Measurements from ENCODE around the gene GOLGA6L2.

The GOLGA6L2 gene

GRCh38 chr15:23397779-23398178 is 49.3 kb downstream of the GOLGA6L2 start:
- no peak for TF ChIP-seq CTCF (conservative IDR thresholded peaks at IDR 0.05; ENCODE audit: low read depth, low read length)
- no peak for DNase-seq (ENCODE audit: low read depth)
- no peak overlapping the region for H3K4me3 ChIP-seq (ENCODE audit: low read depth, low read length)

- H3K4me3 ChIP-seq (ENCODE audit: low read depth, low read length), result no peak overlapping the region
- TF ChIP-seq CTCF (conservative IDR thresholded peaks at IDR 0.05; ENCODE audit: low read depth, low read length), result no peak
- no peak for DNase-seq (ENCODE audit: low read depth)
Observed at GRCh38 chr15:23395832-23396231, 51.2 kb downstream of the GOLGA6L2 start.

GRCh38 chr15:23395030-23395692 is 51.9 kb downstream of the GOLGA6L2 start:
- no peak for DNase-seq (ENCODE audit: low read depth)
- H3K4me3 ChIP-seq (ENCODE audit: low read depth, low read length), result no peak overlapping the region
- TF ChIP-seq CTCF (conservative IDR thresholded peaks at IDR 0.05; ENCODE audit: low read depth, low read length), result no peak
